ENCODE results near the gene ELOVL1.

Gene ELOVL1

GRCh38 chr1:43352351-43352705 is 15.5 kb downstream of the ELOVL1 start:
- ChIA-PET CTCF (no interaction called here), POLR2A (no interaction called here)
- TF ChIP-seq, protein P1, sequence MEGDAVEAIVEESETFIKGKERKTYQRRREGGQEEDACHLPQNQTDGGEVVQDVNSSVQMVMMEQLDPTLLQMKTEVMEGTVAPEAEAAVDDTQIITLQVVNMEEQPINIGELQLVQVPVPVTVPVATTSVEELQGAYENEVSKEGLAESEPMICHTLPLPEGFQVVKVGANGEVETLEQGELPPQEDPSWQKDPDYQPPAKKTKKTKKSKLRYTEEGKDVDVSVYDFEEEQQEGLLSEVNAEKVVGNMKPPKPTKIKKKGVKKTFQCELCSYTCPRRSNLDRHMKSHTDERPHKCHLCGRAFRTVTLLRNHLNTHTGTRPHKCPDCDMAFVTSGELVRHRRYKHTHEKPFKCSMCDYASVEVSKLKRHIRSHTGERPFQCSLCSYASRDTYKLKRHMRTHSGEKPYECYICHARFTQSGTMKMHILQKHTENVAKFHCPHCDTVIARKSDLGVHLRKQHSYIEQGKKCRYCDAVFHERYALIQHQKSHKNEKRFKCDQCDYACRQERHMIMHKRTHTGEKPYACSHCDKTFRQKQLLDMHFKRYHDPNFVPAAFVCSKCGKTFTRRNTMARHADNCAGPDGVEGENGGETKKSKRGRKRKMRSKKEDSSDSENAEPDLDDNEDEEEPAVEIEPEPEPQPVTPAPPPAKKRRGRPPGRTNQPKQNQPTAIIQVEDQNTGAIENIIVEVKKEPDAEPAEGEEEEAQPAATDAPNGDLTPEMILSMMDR (IDR thresholded peaks at IDR 0.05; ENCODE audit: control extremely low read depth, extremely low read depth, low read depth, missing control alignments), result no peak
- DNase-seq (ENCODE audit: extremely low spot score), result no peak

- ChIA-PET CTCF (no interaction called here), POLR2A (no interaction called here)
- DNase-seq (ENCODE audit: extremely low spot score), result no peak
- TF ChIP-seq, protein P1 (IDR thresholded peaks at IDR 0.05; ENCODE audit: control extremely low read depth, extremely low read depth, low read depth, missing control alignments), result no peak
Observed at GRCh38 chr1:43351421-43352350, 16.1 kb downstream of the ELOVL1 start.

DNA sequence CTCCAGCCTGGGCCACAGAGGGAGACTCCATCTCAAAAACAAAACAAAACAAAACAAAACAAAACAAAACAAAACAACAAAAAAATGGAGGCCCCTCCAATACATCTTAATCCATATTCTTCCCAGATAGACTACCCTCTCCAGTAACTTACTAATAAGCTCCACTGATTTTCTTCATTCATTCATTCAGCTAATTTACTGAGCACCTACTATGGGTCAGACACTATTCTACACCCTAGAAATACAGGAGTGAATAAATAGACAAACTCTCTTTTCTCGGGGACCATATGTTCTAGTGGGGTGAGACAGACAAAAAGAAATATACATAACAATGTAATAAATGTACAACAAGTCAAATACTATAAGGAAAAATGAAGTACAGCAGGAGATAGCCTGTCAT is 16.8 kb downstream of the ELOVL1 start:
- DNase-seq (ENCODE audit: extremely low spot score), result no peak
- CTCF ChIA-PET, result no interaction called here
- POLR2A ChIA-PET, result interaction anchor here (0.6 kb wide), 1 partner anchor 619 kb away, joined by 3 read pairs; the partner anchor contains the start of gene DPH2
- TF ChIP-seq, protein P1 (IDR thresholded peaks at IDR 0.05; ENCODE audit: control extremely low read depth, extremely low read depth, low read depth, missing control alignments), result no peak

DNA sequence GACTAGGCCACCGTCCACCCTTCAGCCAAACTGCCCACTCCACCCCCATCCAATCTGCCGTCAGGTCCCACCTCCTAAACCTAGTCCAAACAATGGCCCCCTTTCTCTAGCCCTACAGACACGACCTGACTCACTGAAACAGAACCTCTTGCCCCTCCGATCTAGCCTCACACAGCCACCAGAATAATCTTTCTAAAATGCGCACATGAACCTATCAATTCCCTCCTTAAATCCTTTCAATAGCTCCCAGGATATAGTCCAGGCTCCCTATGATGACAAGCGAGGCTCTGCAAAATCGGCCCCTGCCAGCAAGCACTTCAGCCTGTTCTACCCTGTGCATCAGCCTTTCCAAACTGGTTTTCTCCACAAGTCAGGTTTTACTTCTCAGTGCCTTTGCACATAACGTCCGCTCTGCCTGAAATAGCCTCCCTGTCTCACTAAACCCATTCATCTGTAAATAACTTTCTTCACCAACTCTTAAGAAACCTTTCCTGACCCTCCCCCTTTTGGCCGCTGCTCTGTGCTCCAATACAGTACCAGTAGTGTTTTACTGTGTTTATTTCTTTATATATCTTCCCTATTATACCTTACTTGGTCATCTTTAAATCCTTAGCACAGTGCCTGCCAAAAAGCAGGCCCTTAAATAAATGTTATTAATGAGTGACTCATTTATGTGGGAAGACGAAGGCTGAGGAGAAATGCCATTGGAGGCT is 18.1 kb downstream of the ELOVL1 start:
- TF ChIP-seq, protein P1 (IDR thresholded peaks at IDR 0.05; ENCODE audit: control extremely low read depth, extremely low read depth, low read depth, missing control alignments), result no peak
- CTCF ChIA-PET, result no interaction called here
- POLR2A ChIA-PET, result no interaction called here
- no peak for DNase-seq (ENCODE audit: extremely low spot score)

- no peak for DNase-seq (ENCODE audit: extremely low spot score)
- ChIA-PET POLR2A (no interaction called here), CTCF (no interaction called here)
- TF ChIP-seq, protein P1 (IDR thresholded peaks at IDR 0.05; ENCODE audit: control extremely low read depth, extremely low read depth, low read depth, missing control alignments), result no peak
Observed at GRCh38 chr1:43348809-43349593, 18.8 kb downstream of the ELOVL1 start.

- CTCF ChIA-PET, result no interaction called here
- no peak for DNase-seq (ENCODE audit: extremely low spot score)
Observed at GRCh38 chr1:43348343-43348808, 19.4 kb downstream of the ELOVL1 start.

More at GRCh38 chr1:43348343-43348808, 19.4 kb downstream of the ELOVL1 start:
- TF ChIP-seq, protein P1 (IDR thresholded peaks at IDR 0.05; ENCODE audit: control extremely low read depth, extremely low read depth, low read depth, missing control alignments), result no peak
- POLR2A ChIA-PET, result no interaction called here
